Caco-2 (cell line): ENCODE measurements around the gene CBARP. TPM values are rescaled to one million over a fixed set of nuclear protein-coding genes. Genes with fewer than 3 reads are reported as not detected.

ENCODE experiments used
- BruUV-seq: library from RNA; stranded (reverse); fragments of 400-500 nt; replicated peaks from 2 replicates; lab custom pipeline; 2021; lab: Mats Ljungman, UMichigan
- CTCF ChIA-PET: fragments of 300-600 bp; sonication (Branson Sonifier 250); formaldehyde crosslinking; loops from one replicate; lab custom pipeline; 2022; ENCODE audit warnings: antibody characterized with exemption; lab: Charles Lee
- POLR2A ChIA-PET: fragments of 300-600 bp; sonication (Branson Sonifier 250); formaldehyde crosslinking; loops from one replicate; lab custom pipeline; 2022; ENCODE audit warnings: antibody characterized with exemption; lab: Charles Lee
- DNase-seq, 2 experiments: peaks; one replicate each; pipeline versions ENCODE4 v3.0.0 to v3.0.0-alpha.2; 2020 to 2022
- H3K27me3 ChIP-seq: replicated peaks from 2 replicates; pipeline ENCODE4 v1.6.0; 2011; ENCODE audit warnings: low read length; ENCODE audit not compliant: control insufficient read depth, insufficient read depth
- H3K36me3 ChIP-seq: 2 replicates; pipeline ENCODE4 v1.5.1; 2011; ENCODE audit warnings: low read length; ENCODE audit not compliant: control insufficient read depth, insufficient read depth
- H3K4me1 ChIP-seq: fragments of 250-450 bp; sonication (Bioruptor Pico); 2 replicates; pipeline ENCODE4 v1.5.1; 2020; ENCODE audit warnings: mild to moderate bottlenecking
- H3K4me3 ChIP-seq: 2 replicates; pipeline ENCODE4 v1.5.1; 2011; ENCODE audit warnings: low read depth, mild to moderate bottlenecking, control low read depth, low read length
- H3K9me3 ChIP-seq: fragments of 250-450 bp; sonication (Bioruptor Pico); 2 replicates; pipeline ENCODE4 v1.5.1; 2020; ENCODE audit warnings: mild to moderate bottlenecking, moderate library complexity
- H3K27ac Mint-ChIP-seq: one replicate; pipeline ENCODE4 v1.8.0; 2022; ENCODE audit warnings: mixed read lengths; ENCODE audit not compliant: unreplicated experiment
- H3K27me3 Mint-ChIP-seq: one replicate; pipeline ENCODE4 v1.8.0; 2022; ENCODE audit warnings: mixed read lengths; ENCODE audit not compliant: insufficient read depth, unreplicated experiment
- H3K36me3 Mint-ChIP-seq: one replicate; pipeline ENCODE4 v1.8.0; 2022; ENCODE audit warnings: mild to moderate bottlenecking, mixed read lengths; ENCODE audit not compliant: insufficient read depth, unreplicated experiment
- H3K4me1 Mint-ChIP-seq: one replicate; pipeline ENCODE4 v1.8.0; 2022; ENCODE audit warnings: low read depth, mixed read lengths; ENCODE audit not compliant: unreplicated experiment
- H3K4me3 Mint-ChIP-seq: one replicate; pipeline ENCODE4 v1.8.0; 2022; ENCODE audit warnings: mild to moderate bottlenecking, moderate library complexity, mixed read lengths; ENCODE audit not compliant: unreplicated experiment
- H3K9me3 Mint-ChIP-seq: one replicate; pipeline ENCODE4 v1.8.0; 2022; ENCODE audit warnings: mixed read lengths; ENCODE audit not compliant: unreplicated experiment
- intact Hi-C: fragments of 100-400 bp; cut with micrococcal nuclease; formaldehyde crosslinking; loops from one replicate; pipeline ENCODE4 v1.10.0; 2022; ENCODE audit not compliant: unreplicated experiment
- total RNA-seq: library from RNA; stranded (reverse); gene quantifications from 2 replicates; pipeline ENCODE4 v1.2.3, GENCODE V29; 2022
- TF ChIP-seq, protein P1 (sequence below), 2 experiments: fragments of 200-600 bp in 1 of 2; IDR thresholded peaks; 1 replicate in 1 of 2; 2 replicates in 1 of 2; pipeline versions ENCODE4 v1.5.1 to v1.8.0; 2011 to 2022; ENCODE audit warnings: antibody characterized with exemption in 1 of 2, control low read depth in 1 of 2, inconsistent platforms in 1 of 2, low read depth in 1 of 2, low read length in 1 of 2, mild to moderate bottlenecking in 1 of 2, moderate library complexity in 1 of 2; ENCODE audit not compliant: insufficient read depth in 1 of 2, severe bottlenecking in 1 of 2, unreplicated experiment in 1 of 2

The CBARP gene
- total RNA-seq, 1 experiment from 2014 or later = 7.3 TPM

DNA sequence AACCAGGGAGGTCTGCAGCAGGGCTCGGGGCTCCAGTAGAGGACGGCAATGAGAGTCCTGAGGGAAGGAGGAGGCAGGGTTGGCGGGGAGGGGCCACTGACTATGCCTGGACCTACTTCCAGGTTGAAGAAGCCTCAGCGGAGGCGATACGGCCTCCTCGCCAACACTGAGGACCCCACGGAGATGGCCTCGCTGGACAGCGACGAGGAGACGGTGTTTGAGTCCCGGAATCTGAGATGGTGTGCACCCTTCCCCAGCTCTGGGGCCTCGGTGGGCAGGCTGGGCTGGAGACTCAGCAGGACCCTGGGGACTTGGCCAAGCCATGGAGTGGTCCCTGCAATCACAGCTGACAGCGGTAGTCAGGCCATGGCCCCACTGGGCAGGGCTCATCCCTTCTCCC lies 39.3 kb upstream of the CBARP start:
- H3K27me3 Mint-ChIP-seq = no peaks in the 10 kb centered on the region
- Histone ChIP-seq H3K4me1 (peaks cover 14% of the 10 kb centered on the region), H3K36me3 (peaks cover 5% of the 10 kb centered on the region), H3K4me3 (peak overlapping the region; percentile 86), H3K9me3 (no peaks in the 10 kb centered on the region), H3K27me3 (no peaks in the 10 kb centered on the region)
- peaks cover 16% of the 10 kb centered on the region for H3K4me1 Mint-ChIP-seq
- no peaks in the 10 kb centered on the region for H3K9me3 Mint-ChIP-seq
- ChIA-PET CTCF (no interaction called here), POLR2A (no interaction called here)
- H3K36me3 Mint-ChIP-seq = peaks cover 68% of the 10 kb centered on the region
- no TSS peak for BruUV-seq
- intact Hi-C loops = loop anchor here (5.0 kb wide), 1 partner anchor 40 kb away; no protein-coding TSS in a partner anchor
- peak overlapping the region; percentile 91 for H3K27ac Mint-ChIP-seq
- H3K4me3 Mint-ChIP-seq = peak overlapping the region; percentile 83
- no peak for DNase-seq
- TF ChIP-seq, protein P1, sequence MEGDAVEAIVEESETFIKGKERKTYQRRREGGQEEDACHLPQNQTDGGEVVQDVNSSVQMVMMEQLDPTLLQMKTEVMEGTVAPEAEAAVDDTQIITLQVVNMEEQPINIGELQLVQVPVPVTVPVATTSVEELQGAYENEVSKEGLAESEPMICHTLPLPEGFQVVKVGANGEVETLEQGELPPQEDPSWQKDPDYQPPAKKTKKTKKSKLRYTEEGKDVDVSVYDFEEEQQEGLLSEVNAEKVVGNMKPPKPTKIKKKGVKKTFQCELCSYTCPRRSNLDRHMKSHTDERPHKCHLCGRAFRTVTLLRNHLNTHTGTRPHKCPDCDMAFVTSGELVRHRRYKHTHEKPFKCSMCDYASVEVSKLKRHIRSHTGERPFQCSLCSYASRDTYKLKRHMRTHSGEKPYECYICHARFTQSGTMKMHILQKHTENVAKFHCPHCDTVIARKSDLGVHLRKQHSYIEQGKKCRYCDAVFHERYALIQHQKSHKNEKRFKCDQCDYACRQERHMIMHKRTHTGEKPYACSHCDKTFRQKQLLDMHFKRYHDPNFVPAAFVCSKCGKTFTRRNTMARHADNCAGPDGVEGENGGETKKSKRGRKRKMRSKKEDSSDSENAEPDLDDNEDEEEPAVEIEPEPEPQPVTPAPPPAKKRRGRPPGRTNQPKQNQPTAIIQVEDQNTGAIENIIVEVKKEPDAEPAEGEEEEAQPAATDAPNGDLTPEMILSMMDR (IDR thresholded peaks at IDR 0.05; ENCODE audit: insufficient read depth in 1 of 2, low read depth in 1 of 2, low read length in 1 of 2, severe bottlenecking in 1 of 2, unreplicated experiment in 1 of 2) = no peak

DNA sequence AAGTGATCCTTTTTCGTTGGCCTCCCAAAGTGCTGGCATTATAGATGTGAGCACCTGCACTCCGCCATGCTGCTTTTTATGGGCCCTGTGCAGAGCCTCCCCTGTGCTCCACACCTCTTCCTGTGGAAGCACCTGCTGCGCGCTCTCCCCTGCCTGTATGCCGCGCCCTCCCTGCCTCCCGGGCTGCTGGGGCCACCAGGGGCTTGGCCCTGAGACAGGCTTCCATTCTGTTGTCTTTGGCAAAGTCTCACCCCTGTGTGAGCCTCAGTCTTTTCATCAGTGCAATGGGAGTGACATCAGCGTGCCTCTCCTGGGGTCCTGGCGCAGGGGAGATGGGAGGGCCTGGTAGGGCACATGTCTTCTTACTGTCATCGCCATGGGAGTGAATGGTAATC lies 38.8 kb upstream of the CBARP start:
- peak overlapping the region; percentile 83 for H3K4me3 Mint-ChIP-seq
- peak overlapping the region; percentile 86 for H3K4me3 ChIP-seq
- intact Hi-C loops = loop anchor here (5.0 kb wide), 1 partner anchor 41 kb away; no protein-coding TSS in a partner anchor
- peaks cover 16% of the 10 kb centered on the region for H3K4me1 Mint-ChIP-seq
- ChIA-PET CTCF (no interaction called here), POLR2A (no interaction called here)
- H3K27ac Mint-ChIP-seq = peak overlapping the region; percentile 91
- BruUV-seq = no TSS peak
- H3K4me1 ChIP-seq = peaks cover 14% of the 10 kb centered on the region
- peaks cover 69% of the 10 kb centered on the region for H3K36me3 Mint-ChIP-seq
- no peaks in the 10 kb centered on the region for H3K27me3 Mint-ChIP-seq
- peaks cover 5% of the 10 kb centered on the region for H3K36me3 ChIP-seq
- TF ChIP-seq, protein P1 (IDR thresholded peaks at IDR 0.05; ENCODE audit: insufficient read depth in 1 of 2, low read depth in 1 of 2, low read length in 1 of 2, severe bottlenecking in 1 of 2, unreplicated experiment in 1 of 2) = no peak
- H3K9me3 Mint-ChIP-seq = no peaks in the 10 kb centered on the region
- no peaks in the 10 kb centered on the region for H3K9me3 ChIP-seq
- no peaks in the 10 kb centered on the region for H3K27me3 ChIP-seq
- no peak for DNase-seq

DNA sequence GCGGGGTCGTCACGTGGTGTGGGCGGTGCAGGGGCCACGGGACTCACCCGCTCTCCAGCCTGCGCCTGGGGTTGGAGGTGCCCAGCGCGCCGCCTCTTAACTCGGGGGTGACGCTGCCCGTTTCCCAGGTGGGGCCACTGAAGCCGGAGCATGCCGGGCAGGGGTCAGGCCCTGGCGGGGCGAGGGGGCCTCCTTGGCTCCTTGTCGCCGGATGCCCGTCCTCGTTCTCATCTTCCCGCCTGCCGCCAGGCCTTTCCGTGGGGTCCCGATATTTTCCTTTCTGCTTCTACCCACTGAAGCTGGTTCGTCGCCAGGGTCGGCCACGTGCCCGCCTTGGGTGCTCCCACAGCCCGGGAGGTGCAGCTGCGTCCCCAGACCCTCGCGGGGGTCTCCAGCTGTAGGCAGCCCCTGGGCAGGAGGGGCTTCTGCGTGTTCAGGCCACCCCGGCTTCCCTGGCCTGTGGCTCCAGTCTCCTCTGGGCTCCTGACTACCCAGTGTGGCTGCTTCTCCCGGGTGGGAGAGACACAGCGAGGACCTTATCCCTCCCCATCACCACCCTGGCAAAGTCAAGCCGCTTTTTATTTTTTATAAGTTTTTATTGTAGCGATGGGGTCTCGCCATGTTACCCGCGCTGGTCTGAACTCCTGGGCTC lies 38.3 kb upstream of the CBARP start:
- ChIA-PET POLR2A (no interaction called here), CTCF (no interaction called here)
- Mint-ChIP-seq H3K27me3 (no peaks in the 10 kb centered on the region), H3K36me3 (peaks cover 72% of the 10 kb centered on the region), H3K4me1 (peaks cover 16% of the 10 kb centered on the region), H3K27ac (peak overlapping the region; percentile 91), H3K9me3 (no peaks in the 10 kb centered on the region), H3K4me3 (peak overlapping the region; percentile 83)
- no peak for DNase-seq
- no peaks in the 10 kb centered on the region for H3K27me3 ChIP-seq
- H3K36me3 ChIP-seq = peaks cover 5% of the 10 kb centered on the region
- TF ChIP-seq, protein P1 (IDR thresholded peaks at IDR 0.05; ENCODE audit: insufficient read depth in 1 of 2, low read depth in 1 of 2, low read length in 1 of 2, severe bottlenecking in 1 of 2, unreplicated experiment in 1 of 2) = no peak
- no peaks in the 10 kb centered on the region for H3K9me3 ChIP-seq
- intact Hi-C loops = loop anchor here (5.0 kb wide), 1 partner anchor 41 kb away; no protein-coding TSS in a partner anchor
- BruUV-seq = TSS peak; percentile 12
- H3K4me3 ChIP-seq = peak overlapping the region; percentile 86
- peaks cover 17% of the 10 kb centered on the region for H3K4me1 ChIP-seq
